DMS79 (cell line): ENCODE results near the gene FAM81A.
"Not testable (repeated sequence)": the region's sequence is repeated elsewhere in the genome, so short reads cannot be mapped to it uniquely, and the experiment has no call there.

ENCODE experiments used
- DNase-seq: peaks from one replicate; lab custom pipeline; 2025; lab: John Stamatoyannopoulos, UW

FAM81A gene

DNA sequence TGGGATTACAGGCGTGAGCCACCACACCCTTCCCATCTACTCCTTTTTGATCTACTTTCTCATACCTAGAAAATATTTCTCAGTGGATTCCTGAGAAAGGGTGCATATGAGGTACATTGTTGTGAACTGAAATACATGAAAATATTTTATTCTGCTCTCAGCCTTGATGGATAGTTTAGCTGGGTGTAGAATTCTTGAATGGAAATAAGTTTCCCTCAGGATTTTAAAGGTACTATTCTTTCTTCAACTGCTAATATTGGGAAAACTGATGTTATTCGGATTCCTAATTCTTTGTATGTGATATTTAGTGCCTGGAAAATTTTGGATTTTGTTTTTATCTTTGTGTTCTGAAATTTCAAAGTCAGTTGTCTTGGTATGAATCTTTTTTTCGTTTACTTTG, 9.1 kb upstream of the FAM81A start:
- not testable (repeated sequence) for DNase-seq

DNA sequence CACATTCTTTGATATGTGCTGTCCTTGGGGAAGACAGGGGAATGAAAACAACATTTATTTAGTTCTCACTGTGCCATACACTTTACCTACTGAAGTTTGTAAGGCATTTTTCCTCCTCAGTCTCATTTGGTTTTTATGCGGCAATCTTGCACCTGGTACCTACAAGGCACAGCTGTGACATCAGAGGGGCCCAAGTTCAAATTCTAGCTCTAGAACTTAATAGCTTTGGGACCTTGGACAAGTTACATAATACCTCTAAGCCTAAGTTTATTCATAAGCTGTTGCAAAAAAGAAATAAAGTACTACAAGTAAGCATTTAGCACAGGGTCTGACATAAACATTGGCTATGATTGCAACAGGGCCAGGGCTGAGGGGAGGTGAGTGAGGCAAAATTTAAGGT, 5.6 kb upstream of the FAM81A start:
- DNase-seq: no peak

DNA sequence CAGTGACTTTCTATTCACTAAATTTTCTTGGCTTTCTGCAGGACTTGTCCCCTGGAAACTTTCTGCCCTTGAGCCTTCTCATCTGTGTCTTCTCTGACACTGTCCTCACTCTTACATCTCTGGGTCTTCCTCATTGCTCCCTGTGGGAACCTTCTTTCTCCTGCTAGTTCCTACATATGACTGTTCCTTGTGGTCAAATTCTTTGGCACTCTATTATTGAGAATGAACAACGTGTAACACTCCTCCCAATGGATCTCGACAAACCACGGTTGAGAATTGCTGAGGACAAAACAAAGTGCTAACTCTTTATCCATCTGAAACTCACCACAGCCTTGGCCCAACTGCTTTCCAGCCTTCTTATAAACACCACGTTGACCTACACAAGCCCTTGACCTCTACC, 3.5 kb upstream of the FAM81A start:
- no peak for DNase-seq

- no peak for DNase-seq
Measured at GRCh38 chr15:59436774-59437141, 1.2 kb upstream of the FAM81A start.

GRCh38 chr15:59437142-59437816, 707 bp upstream of the FAM81A start:
- DNase-seq: no peak

GRCh38 chr15:59438625-59439290, 772 bp downstream of the FAM81A start:
- no peak for DNase-seq

- DNase-seq: no peak
Measured at GRCh38 chr15:59439576-59439975, 1.6 kb downstream of the FAM81A start.

GRCh38 chr15:59443341-59444072, 5.5 kb downstream of the FAM81A start:
- no peak for DNase-seq

DNA sequence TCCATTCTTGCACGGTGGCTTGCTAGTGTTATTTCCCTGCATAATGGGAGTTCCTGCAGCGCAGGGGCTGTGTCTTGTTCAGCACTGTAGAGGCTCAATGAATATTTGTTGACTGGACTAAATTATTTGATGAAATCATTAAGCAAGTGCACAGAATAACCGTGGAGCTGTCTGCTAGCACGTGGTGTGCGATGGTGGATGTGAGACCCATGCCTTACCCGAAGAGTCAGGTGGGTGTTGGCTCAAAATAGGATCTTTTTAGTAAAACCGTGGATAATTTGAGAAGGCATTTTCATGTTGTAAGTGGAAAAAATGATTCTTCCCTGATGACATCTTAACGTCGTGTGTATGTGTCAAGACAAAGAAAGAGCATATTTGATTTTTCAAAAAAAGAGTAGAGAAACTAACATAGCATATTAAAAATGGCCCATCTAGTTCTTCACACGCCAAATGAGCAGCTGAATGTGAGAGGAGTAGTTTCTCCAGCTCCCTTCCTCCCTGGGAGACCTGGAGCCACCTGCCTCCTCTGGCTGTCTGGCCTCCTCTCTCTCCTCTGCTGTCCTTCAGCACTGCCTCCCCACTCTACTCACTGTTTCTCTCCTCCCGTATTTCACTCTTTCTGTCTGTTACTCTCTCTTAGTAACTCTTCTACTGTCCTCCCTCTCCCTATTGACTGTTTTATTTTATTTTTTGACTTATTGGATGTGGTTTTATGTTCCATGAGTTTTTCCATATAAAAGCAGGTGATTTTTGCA, 6.3 kb downstream of the FAM81A start:
- DNase-seq: no peak

DNA sequence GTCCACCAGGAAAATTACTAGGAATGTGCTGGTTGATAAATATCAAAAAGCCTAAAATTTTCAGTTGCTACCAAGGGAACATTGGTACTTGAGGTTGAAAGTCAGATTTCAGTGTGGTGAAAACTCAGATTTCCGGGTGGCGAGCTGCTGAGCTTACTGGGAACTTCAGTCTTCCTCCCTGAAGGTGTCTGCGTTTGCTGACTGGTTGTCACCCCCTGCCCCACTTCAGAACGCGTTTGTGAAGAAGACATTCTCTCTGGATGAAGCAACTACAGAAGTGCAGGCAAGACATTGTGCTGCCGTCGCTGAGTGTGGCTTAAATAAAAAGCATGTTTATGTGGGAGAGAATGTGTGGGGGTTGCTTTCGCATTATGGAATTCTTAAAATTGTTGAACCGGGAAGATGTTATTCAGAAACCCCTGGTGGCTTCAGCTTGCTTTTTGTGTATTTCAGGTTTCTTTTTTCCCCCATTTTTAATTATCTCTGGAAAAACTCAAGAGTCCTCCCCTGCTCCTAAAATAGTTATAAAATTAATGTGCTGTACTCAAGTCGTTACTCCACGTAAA, 7.1 kb downstream of the FAM81A start:
- DNase-seq: no peak

DNA sequence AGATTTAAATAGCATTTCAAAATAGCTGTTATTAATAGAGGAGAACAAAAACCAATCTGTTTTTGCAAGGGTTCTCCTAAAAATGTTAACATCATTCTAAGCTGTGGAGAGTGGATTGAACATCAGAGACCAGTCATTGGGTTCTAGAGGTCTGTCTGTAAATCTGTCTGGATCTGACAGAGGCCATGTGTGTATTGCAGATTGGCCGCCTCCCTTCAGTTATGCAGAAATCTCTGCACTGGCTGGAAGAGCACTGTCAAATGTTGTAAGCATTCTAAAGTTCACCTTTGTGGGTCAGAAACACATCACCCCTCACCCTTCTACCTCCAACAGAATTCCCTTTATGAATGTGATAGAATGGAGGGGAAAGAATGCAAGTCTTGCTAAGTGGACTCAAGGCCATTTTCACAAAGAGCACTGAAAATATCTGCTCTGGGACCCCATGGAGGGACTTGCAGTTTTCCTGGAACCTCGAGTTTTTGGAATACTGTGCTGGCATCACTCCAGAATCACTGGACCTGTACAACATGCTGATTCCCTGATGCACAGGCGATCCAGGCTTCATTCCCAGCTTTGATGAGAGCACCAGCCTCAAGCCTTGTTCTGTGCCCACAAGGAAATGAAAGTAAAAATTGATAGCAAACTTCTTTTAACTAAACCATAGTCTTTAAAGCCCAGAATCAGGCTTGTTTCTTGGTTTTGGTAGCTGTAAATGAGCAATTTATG, 8.4 kb downstream of the FAM81A start:
- DNase-seq: no peak

GRCh38 chr15:59447367-59447766, 9.4 kb downstream of the FAM81A start:
- DNase-seq: no peak

DNA sequence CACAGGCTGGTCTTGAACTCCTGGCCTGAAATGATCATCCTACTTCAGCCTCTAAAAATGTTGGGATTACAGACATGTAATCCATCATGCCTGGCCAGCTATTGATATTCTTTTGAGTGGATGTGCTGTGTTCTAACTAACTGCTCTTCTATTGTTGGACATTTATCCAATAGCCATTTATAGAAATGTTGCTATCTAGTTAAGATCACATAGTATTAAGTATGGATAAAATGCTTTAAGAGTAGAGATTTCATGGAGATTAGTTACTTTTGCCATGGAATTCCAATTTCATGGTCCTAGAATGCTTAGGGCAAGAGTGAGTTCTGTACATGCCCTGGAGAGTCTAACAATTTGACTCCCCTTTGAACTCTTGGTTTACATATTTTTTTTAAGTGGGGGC, 10.9 kb downstream of the FAM81A start:
- no peak for DNase-seq

DNA sequence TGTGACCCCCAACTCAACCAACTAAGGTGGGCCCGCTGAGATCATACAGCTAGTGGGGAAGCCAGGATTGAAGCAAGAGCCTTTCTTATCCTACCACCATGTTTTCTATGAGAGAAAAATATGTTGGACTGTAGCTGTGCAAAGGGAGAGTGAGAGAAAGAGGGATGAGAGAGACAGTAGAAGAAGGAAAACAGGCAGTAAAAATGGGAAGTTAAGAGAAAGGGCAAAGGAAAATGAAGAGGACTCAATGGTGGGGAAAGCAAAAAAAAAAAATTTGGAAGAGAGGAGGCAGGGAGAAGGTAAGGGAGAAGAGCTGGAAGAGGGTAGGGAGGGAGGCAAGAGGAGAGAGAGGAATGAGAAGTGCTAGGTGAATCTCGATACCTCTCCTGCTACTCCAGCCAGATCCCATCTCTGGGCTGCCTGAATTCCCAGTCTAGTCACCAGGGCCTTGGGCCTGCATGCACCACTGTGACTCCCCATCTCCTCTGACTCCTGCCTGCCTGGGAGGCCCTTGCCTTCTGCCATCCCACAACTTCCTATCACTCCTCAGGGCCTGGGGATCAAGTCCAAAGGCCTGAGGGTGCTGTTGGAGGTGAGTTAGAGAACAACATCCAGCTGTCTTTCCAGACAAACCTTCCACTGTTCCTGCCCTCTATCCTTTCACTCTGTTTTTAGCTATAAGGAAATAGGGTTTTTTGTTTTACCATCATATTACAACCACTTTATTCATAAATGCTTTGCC, 15.7 kb downstream of the FAM81A start:
- no peak for DNase-seq

DNA sequence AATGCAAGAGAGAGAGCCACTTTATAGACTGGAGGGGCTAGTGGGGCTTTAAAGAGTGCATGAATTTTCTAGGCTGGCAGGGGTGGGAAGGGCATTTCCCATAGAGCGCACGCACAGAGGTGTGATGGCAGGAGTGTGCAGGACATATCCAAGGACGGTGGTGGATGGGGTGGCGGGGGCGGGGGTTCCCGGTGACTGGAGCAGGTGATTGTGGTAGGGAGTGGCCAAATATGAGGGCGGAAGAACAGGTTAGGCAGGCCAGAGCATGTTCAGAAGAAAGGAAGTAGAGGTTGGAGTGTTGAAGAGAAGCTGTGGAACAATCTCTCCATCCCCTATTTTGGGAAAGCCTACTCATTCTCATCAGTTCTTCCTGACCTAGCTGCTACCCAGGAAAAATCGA, 18.1 kb downstream of the FAM81A start:
- no peak for DNase-seq

DNA sequence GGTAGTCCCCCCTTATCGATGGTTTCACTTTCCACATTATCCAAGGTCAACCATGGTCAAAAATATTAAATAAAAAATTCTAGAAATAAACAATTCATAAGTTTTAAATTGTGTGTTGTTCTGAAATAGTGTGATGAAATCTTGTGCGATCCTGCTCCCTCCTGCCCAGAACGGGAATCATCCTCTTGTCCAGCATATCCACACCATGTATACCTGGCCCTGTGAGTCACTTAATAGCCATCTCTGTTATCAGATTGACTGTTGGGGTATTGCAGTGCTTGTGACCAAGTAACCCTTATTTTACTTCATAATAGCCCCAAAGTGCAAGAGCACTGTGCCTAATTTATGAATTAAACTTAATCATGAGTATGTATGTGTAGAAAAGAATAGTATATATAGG, 19.1 kb downstream of the FAM81A start:
- no peak for DNase-seq

DNA sequence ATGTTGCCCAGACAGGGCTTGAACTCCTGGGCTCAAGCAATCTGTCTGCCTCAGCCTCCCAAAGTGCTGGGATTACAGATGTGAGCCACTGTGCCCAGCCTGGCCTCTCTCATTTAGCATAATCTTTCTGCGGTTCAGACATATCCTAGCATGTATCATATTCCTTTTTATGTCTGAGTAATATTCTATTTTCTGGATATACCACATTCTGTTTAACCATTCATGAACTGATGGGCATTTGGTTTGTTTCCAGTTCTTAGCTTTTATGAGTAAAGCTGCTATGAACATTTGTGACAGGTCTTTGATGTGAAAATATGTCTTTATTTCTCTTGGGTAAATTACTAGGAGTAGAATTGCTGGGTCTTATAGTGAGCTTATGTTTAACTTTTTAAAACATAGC, 23.5 kb downstream of the FAM81A start:
- DNase-seq: no peak

GRCh38 chr15:59473226-59473625, 35.2 kb downstream of the FAM81A start:
- DNase-seq: no peak

- not testable (repeated sequence) for DNase-seq
Measured at GRCh38 chr15:59475161-59475560, 37.2 kb downstream of the FAM81A start.

GRCh38 chr15:59484399-59484798, 46.4 kb downstream of the FAM81A start:
- DNase-seq: no peak

DNA sequence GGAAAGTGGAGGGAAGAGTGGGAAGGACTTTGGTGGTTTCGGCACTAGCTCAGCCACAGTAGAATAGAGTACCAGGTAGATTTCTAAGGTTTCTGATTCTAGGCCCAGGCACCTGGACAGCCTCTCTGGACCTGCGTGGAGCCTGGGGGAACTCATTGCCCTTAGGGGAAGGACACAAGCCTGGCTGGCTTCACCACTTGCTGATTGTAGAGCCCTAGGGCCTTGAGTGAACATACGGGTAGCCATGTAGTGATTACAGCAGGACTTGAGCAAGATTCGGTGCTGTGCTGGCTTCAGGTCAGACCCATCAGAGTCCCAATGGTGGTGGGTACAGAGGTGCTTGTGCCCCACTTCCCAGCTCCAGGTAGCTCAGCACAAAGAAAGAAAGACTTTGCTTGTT, 47.0 kb downstream of the FAM81A start:
- DNase-seq: no peak
